HG03442 (cell line): Measurements from ENCODE around the gene HLF.

Source experiments
- ATAC-seq: cut with Tn5 transposase; IDR thresholded peaks from one replicate; pipeline ENCODE4 v1.9.1; 2021; ENCODE audit warnings: mild to moderate bottlenecking, moderate library complexity; ENCODE audit not compliant: unreplicated experiment

The HLF gene

GRCh38 chr17:55289978-55290377 lies 25.2 kb downstream of the HLF start:
- no peak for ATAC-seq

DNA sequence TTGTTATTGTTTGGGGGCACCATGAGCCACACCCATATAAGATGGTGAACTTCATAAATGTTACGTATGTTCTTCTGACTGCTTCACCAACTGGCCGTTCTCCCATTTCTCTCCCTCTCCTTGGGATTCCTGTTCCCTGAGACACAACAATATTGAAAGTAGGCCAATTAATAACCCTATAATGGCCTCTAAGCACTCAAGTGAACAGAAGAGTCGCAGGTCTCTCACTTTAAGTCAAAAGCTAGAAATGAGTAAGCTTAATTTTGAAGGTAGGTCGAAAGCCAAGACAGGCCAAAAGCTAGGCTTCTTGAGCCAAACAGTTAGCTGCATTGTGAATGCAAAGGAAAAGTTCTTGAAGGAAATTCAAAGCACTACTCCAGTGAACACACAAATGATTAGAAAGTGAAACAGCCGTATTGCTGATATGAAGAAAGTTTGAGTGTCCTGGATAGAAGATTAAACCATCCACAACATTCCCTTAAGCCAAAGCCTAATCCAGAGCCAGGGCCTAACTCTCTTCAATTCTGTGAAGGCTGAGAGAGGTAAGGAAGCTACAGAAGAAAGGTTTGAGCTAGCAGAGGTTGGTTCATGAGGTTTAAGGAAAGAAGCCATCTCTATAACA lies 25.8 kb downstream of the HLF start:
- no peak for ATAC-seq

GRCh38 chr17:55291114-55291507 lies 26.4 kb downstream of the HLF start:
- no peak for ATAC-seq

GRCh38 chr17:55292094-55292493 lies 27.3 kb downstream of the HLF start:
- no peak for ATAC-seq

- no peak for ATAC-seq
Measured at GRCh38 chr17:55294042-55294751, 29.4 kb downstream of the HLF start.

- ATAC-seq: peak; percentile 83
Measured at GRCh38 chr17:55295411-55296170, 30.8 kb downstream of the HLF start.

DNA sequence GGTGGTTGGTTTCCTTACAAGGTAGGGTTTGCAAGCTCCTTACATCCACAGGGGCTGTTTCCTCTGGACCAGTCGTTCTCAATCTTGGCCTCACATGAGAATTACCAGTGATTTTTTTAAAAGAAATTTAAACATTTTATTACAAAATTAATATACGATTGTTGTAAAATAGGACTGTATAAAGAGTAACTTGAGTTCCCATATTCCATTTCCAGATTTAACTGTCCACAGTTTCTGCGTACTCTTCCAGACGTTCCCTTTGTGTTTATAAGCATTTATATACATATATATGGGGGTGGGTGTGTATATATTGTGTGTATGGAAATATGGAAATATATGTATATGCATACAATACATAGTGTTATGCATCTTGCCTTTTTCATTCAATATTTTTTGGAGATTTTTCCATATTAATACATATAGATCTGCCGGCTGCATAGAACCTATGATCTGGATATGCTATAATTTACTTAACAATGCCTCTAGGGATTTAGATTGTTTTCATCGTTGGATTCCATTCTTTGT lies 31.5 kb downstream of the HLF start:
- no peak for ATAC-seq

DNA sequence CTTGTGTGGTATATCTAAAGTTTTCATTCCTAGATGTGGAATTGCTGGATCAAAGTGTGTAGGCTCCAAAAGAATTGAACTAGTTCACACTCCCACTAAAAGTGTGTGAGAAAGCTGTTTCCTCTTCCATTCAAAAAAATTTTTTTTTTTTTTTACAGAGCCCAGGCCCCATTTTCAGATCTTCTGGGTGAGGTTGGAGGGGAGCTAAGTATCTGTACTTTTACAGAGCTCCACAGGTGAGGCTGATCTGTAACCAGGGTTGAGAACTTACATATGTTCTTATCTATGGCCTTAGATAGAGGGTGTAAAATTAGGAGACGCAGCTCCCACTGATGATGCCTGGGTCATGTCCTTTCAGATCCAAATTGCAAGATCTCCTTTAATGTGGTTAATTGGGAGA lies 31.9 kb downstream of the HLF start:
- no peak for ATAC-seq

GRCh38 chr17:55298111-55298730 lies 33.5 kb downstream of the HLF start:
- ATAC-seq: no peak

DNA sequence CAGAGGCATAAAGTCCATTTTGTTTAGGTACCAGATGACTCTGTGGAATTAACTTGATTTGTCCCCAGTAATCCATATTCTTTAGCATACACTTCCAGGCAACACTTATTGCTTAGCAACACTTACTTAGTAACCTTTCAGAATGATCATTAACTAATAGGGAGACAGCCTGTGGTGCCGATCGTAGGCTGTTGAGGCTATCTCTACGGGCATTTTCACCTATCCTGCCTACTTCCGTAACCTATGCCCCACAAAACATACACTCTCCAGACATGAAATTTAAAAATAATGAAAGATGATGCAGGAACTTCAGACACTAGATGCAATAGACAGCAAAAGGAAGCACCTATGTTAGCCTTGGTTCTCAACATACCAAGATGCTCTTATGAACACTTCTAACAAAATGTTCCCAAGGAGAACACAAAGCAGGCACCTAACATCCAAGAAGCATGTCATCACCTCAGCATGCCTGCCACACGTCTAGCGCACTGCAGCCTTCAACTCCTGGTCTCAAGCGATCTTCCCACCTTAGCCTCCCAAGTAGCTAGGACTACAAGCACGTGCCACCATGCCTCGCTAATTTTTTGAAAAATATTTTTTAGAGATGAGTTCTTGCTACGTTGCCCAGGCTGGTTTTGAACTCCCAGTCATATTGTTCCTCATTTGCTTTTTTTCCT lies 34.5 kb downstream of the HLF start:
- no peak for ATAC-seq

DNA sequence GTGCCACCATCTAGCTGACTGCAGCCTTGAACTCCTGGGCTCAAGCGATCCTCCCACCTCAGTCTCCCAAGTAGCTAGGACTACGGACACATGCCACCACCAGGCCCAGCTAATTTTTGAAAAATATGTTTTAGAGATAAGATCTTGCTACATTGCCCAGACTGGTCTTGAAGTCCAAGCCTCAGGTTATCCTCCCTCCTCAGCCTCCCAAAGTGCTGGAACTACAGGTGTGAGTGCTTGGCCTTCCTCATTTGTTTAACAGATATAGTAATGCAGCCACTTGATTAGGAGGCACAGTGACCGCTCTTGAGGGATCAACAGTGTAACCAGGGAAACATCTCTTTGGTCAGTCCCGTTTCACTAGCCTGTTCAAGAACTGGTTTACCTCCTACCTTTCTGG lies 35.1 kb downstream of the HLF start:
- ATAC-seq: no peak

- no peak for ATAC-seq
Measured at GRCh38 chr17:55300479-55301290, 35.9 kb downstream of the HLF start.

GRCh38 chr17:55301521-55302406 lies 37.0 kb downstream of the HLF start:
- no peak for ATAC-seq

- ATAC-seq: no peak
Measured at GRCh38 chr17:55302407-55302787, 37.6 kb downstream of the HLF start.

GRCh38 chr17:55303008-55303493 lies 38.3 kb downstream of the HLF start:
- ATAC-seq: no peak

DNA sequence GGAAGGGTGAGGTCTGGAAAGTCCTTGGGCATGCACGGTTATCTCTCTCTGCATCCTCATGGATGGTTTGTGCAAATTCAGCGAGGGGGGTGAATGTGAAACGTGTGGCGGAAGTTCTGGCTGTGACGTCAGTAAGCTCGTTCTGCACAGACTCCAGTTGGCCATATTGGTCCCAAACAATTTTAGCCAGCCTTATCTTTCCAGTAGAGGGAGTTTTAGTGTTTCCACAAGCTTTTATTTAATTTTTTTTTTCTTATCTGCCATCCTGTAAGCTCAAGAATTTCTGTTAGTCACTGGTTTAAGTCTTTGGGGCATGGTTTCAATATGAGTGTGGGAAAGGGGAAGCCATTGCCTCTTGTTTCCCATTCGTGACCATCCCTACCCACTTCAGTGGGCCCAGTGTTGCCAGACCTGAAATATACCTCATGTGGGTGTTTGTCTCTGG lies 39.0 kb downstream of the HLF start:
- ATAC-seq: no peak

DNA sequence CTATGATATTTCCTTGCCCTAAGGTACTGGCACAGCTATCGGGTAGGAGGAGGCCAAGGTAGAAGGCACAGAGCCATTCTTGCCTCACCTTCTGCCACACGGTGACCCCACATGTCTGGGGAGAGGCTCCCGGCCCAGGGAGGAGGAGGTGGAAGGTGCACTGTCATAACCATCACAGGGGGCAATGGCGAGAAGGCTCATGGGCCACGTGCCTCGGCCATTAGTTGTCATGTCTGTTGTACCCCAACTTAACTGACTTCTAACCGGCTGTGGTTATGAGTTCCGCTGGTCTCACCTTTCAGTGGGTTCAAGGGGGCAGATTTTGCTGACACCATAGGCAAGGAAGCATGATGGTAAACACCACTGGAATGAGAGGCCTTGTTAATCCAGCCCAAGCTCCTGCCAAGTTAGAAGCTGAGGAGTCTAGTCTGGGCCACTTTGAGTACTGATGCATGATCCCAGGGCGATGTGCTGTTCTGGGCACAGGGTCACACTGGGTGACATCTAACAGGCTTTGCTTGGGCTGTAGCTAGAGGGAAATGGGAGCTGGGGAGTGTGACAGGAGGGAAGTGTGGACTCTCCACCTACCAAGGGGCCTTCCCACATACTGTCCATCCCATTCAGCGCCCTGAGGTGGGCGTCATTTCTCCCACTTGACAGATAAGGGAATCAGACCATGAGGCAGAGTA lies 39.6 kb downstream of the HLF start:
- no peak for ATAC-seq
